B cell (primary cell): ENCODE measurements around the gene BBX. TPM values are rescaled to one million over a fixed set of nuclear protein-coding genes. Genes with fewer than 3 reads are reported as not detected.
A peak's percentile ranks its signal among the peaks of the same experiment; 100 is the strongest.

Experiments used
- ATAC-seq: fragments of 200-7000 bp; cut with Tn5 transposase; one replicate; pipeline ENCODE4 v1.10.0; 2021; ENCODE audit warnings: low read depth, mild to moderate bottlenecking, moderate number of reproducible peaks, moderate library complexity
- CTCF ChIA-PET: fragments of 350-600 bp; sonication (Branson Sonifier 250); formaldehyde crosslinking; loops from one replicate; lab custom pipeline; 2021; ENCODE audit warnings: antibody characterized with exemption, inconsistent platforms; lab: Charles Lee
- POLR2A ChIA-PET: fragments of 350-600 bp; sonication (Branson Sonifier 250); formaldehyde crosslinking; loops from one replicate; lab custom pipeline; 2021; ENCODE audit warnings: antibody characterized with exemption; lab: Charles Lee
- DNase-seq: peaks from one replicate; pipeline ENCODE4 v3.0.0; 2013
- H2AFZ ChIP-seq: 2 replicates; pipeline ENCODE4 v1.6.1; 2012; ENCODE audit warnings: mild to moderate bottlenecking, low read depth, low read length; ENCODE audit not compliant: insufficient read depth, poor library complexity, severe bottlenecking
- H3K27ac ChIP-seq, 2 donors: 1 replicate in 1 of 2; 2 replicates in 1 of 2; pipeline ENCODE4 v1.5.1; 2012 to 2013; ENCODE audit warnings: low read length in 2 of 2, mild to moderate bottlenecking in 2 of 2, moderate library complexity in 1 of 2
- H3K27me3 ChIP-seq, 4 experiments: fragments of 200-600 bp in 1 of 4; sonication (generic) in 1 of 4; replicated peaks in 1 of 4; 1 replicate in 2 of 4; 2 replicates in 2 of 4; pipeline versions ENCODE4 v1.6.1 to v1.7.0; 2013 to 2016; ENCODE audit warnings: low read length in 3 of 4, mild to moderate bottlenecking in 2 of 4, mixed read lengths in 1 of 4, moderate library complexity in 1 of 4; ENCODE audit not compliant: insufficient read depth in 4 of 4, control insufficient read depth in 3 of 4; ENCODE audit errors: control extremely low read depth in 1 of 4
- H3K36me3 ChIP-seq, 2 experiments: replicated peaks in 1 of 2; 1 replicate in 1 of 2; 2 replicates in 1 of 2; pipeline versions ENCODE4 v1.6.1 to v1.7.1; 2013; ENCODE audit warnings: low read length in 1 of 2; ENCODE audit not compliant: insufficient read depth in 2 of 2, control insufficient read depth in 1 of 2; ENCODE audit errors: control extremely low read depth in 1 of 2, extremely low read depth in 1 of 2
- H3K4me1 ChIP-seq, 2 donors: fragments of 200-600 bp in 1 of 2; sonication (generic) in 1 of 2; 1 replicate in 1 of 2; 2 replicates in 1 of 2; pipeline versions ENCODE4 v1.5.1 to v1.6.1; 2013 to 2017; ENCODE audit warnings: low read length in 2 of 2; ENCODE audit not compliant: control insufficient read depth in 2 of 2, insufficient read depth in 2 of 2
- H3K4me2 ChIP-seq: replicated peaks from 2 replicates; pipeline ENCODE3; 2012; ENCODE audit warnings: mild to moderate bottlenecking, low read depth, low read length; ENCODE audit not compliant: poor library complexity, severe bottlenecking
- H3K4me3 ChIP-seq, 5 experiments: fragments of 200-600 bp in 1 of 5; sonication (generic) in 1 of 5; 1 replicate in 3 of 5; 2 replicates in 2 of 5; pipeline versions ENCODE4 v1.5.1 to v1.7.0; 2011 to 2016; ENCODE audit warnings: low read length in 4 of 5, mild to moderate bottlenecking in 4 of 5, low read depth in 2 of 5, control low read depth in 1 of 5, moderate library complexity in 1 of 5; ENCODE audit not compliant: insufficient read depth in 1 of 5; ENCODE audit errors: control extremely low read depth in 1 of 5, extremely low read depth in 1 of 5
- H3K79me2 ChIP-seq: fragments of 200-600 bp; sonication (generic); one replicate; pipeline ENCODE4 v1.6.0; 2016; ENCODE audit warnings: low read length; ENCODE audit not compliant: control insufficient read depth, insufficient read depth
- H3K9ac ChIP-seq: fragments of 200-600 bp; sonication (generic); 2 replicates; pipeline ENCODE4 v1.6.1; 2017; ENCODE audit warnings: mild to moderate bottlenecking, low read length, moderate library complexity
- H3K9me3 ChIP-seq, 3 donors: one replicate each; pipeline versions ENCODE4 v1.6.1 to v1.7.1; 2013; ENCODE audit warnings: low read length in 2 of 3; ENCODE audit not compliant: control insufficient read depth in 2 of 3, insufficient read depth in 1 of 3; ENCODE audit errors: control extremely low read depth in 1 of 3
- H4K20me1 ChIP-seq: 2 replicates; pipeline ENCODE4 v1.6.0; 2012; ENCODE audit warnings: mild to moderate bottlenecking, low read length; ENCODE audit not compliant: insufficient read depth, control insufficient read depth, poor library complexity, severe bottlenecking
- H3K27ac Mint-ChIP-seq: one replicate; pipeline ENCODE4 v1.8.0; 2021; ENCODE audit warnings: mixed read lengths
- H3K27me3 Mint-ChIP-seq: one replicate; pipeline ENCODE4 v1.8.0; 2021; ENCODE audit warnings: mixed read lengths
- H3K4me1 Mint-ChIP-seq: one replicate; pipeline ENCODE4 v1.8.0; 2021; ENCODE audit warnings: mixed read lengths
- H3K4me3 Mint-ChIP-seq: one replicate; pipeline ENCODE4 v1.8.0; 2021; ENCODE audit warnings: mixed read lengths
- H3K9me3 Mint-ChIP-seq: one replicate; pipeline ENCODE4 v1.8.0; 2022; ENCODE audit warnings: mixed read lengths; ENCODE audit not compliant: insufficient read depth
- EZH2 ChIP-seq: IDR thresholded peaks from 2 replicates; pipeline ENCODE4 v1.6.1; 2012; ENCODE audit warnings: borderline replicate concordance, low read depth, mild to moderate bottlenecking, moderate library complexity, low read length; ENCODE audit not compliant: insufficient read depth, poor library complexity, severe bottlenecking
- WGBS: methylation state at CpG from one replicate; pipeline ENCODE4 v1.1.5; 2013; ENCODE audit warnings: missing lambda C conversion rate; ENCODE audit not compliant: insufficient coverage; 5-methylcytosine and 5-hydroxymethylcytosine counted together
- intact Hi-C: fragments of 100-400 bp; cut with micrococcal nuclease; formaldehyde crosslinking; loops from one replicate; pipeline ENCODE4 v1.10.0; 2022
- polyA plus RNA-seq: library from polyadenylated mRNA; depleted of rRNA; stranded (reverse); fragments of >200 nt; gene quantifications from 2 replicates; pipeline ENCODE4 v1.2.3, GENCODE V29; 2012
- total RNA-seq, 2 donors: library from RNA; stranded (reverse); fragments of 120-200 nt in 1 of 2; gene quantifications; 1 replicate in 1 of 2; 2 replicates in 1 of 2; pipeline versions ENCODE4 v1.2.3 to v1.2.4, GENCODE V29; 2013 to 2022
- TF ChIP-seq, protein P1 (sequence below): fragments of 200-600 bp; IDR thresholded peaks from one replicate; pipeline ENCODE4 v1.8.0; 2022; ENCODE audit warnings: antibody characterized with exemption, mild to moderate bottlenecking

BBX gene
- total and polyA plus RNA-seq, 2 donors (not counting 1 experiment from before 2014, with no cell fraction given) = 27.8 to 133 TPM

- H3K27ac ChIP-seq = no peak overlapping the region
- POLR2A ChIA-PET = no interaction called here
Observed at GRCh38 chr3:107654218-107654617, 131.5 kb downstream of the BBX start.

DNA sequence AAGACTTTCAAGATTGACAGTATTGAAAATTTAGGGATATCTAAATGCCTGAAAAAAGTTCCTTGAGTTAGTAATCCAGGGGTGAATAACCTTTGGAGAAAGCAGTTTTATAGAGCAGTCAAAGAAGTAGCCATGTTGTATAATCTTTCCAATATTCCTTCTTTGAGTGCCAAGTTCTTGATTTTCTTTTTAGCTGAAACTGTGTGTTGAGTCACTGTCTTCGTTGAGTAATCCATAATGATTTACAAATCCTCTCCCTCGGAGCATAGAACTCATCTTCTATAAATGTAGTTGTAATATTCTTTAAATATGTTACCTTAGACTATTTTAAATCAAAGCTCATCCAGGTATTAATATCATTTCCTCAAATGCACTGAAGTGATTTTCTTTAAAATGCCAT lies 135.2 kb downstream of the BBX start:
- ChIA-PET POLR2A (no interaction called here), CTCF (interaction anchor here (5.6 to 10.1 kb wide), 2 partner anchors 18 to 82 kb away, joined by 69 to 113 read pairs; no protein-coding TSS in a partner anchor)
- H3K9me3 Mint-ChIP-seq = no peaks in the 10 kb centered on the region
- peaks cover 18% of the 10 kb centered on the region for H3K79me2 ChIP-seq
- WGBS = no CpG with 5 or more reads among the region's 2 CpGs
- peak overlapping the region; percentile 53 for H3K27ac Mint-ChIP-seq
- no peak overlapping the region for H3K9ac ChIP-seq
- no peak for TF ChIP-seq EZH2
- TF ChIP-seq, protein P1, sequence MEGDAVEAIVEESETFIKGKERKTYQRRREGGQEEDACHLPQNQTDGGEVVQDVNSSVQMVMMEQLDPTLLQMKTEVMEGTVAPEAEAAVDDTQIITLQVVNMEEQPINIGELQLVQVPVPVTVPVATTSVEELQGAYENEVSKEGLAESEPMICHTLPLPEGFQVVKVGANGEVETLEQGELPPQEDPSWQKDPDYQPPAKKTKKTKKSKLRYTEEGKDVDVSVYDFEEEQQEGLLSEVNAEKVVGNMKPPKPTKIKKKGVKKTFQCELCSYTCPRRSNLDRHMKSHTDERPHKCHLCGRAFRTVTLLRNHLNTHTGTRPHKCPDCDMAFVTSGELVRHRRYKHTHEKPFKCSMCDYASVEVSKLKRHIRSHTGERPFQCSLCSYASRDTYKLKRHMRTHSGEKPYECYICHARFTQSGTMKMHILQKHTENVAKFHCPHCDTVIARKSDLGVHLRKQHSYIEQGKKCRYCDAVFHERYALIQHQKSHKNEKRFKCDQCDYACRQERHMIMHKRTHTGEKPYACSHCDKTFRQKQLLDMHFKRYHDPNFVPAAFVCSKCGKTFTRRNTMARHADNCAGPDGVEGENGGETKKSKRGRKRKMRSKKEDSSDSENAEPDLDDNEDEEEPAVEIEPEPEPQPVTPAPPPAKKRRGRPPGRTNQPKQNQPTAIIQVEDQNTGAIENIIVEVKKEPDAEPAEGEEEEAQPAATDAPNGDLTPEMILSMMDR = no peak
- intact Hi-C loops = loop anchor here (1.0 kb wide), 1 partner anchor 423 kb away; no protein-coding TSS in a partner anchor
- no peaks in the 10 kb centered on the region for H3K9me3 ChIP-seq
- no peak overlapping the region for H2AFZ ChIP-seq
- no peaks in the 10 kb centered on the region for H3K27me3 ChIP-seq
- H3K4me1 Mint-ChIP-seq = peaks cover 28% of the 10 kb centered on the region
- H3K4me2 ChIP-seq = no peak overlapping the region
- no peaks in the 10 kb centered on the region for H3K27me3 Mint-ChIP-seq
- no peak for ATAC-seq
- H3K36me3 ChIP-seq = no peaks in the 10 kb centered on the region
- H3K4me3 ChIP-seq = no peak overlapping the region
- DNase-seq = no peak
- peak overlapping the region in 1 of 2 donors; percentile 46 for H3K27ac ChIP-seq
- H3K4me1 ChIP-seq = peaks cover 8% of the 10 kb centered on the region in 2 donors
- no peaks in the 10 kb centered on the region for H4K20me1 ChIP-seq
- H3K4me3 Mint-ChIP-seq = no peak overlapping the region

More at GRCh38 chr3:107654218-107654617, 131.5 kb downstream of the BBX start:
- WGBS = no CpG with 5 or more reads among the region's 1 CpG
- Histone ChIP-seq H3K27me3 (no peaks in the 10 kb centered on the region), H3K36me3 (peaks cover 0 to 1% of the 10 kb centered on the region in 2 experiments), H2AFZ (no peak overlapping the region), H3K9me3 (no peaks in the 10 kb centered on the region), H3K4me2 (no peak overlapping the region), H3K4me1 (peaks cover 0 to 5% of the 10 kb centered on the region in 2 donors), H3K79me2 (peaks cover 9% of the 10 kb centered on the region), H3K9ac (no peak overlapping the region), H3K4me3 (no peak overlapping the region), H4K20me1 (no peaks in the 10 kb centered on the region)
- H3K27ac Mint-ChIP-seq = no peak overlapping the region
- H3K27me3 Mint-ChIP-seq = no peaks in the 10 kb centered on the region
- CTCF ChIA-PET = no interaction called here
- no peak for DNase-seq
- no peak for ATAC-seq
- no peaks in the 10 kb centered on the region for H3K9me3 Mint-ChIP-seq
- intact Hi-C loops = no loop called here
- peaks cover 26% of the 10 kb centered on the region for H3K4me1 Mint-ChIP-seq
- TF ChIP-seq, protein P1 = no peak
- TF ChIP-seq EZH2 = no peak
- H3K4me3 Mint-ChIP-seq = no peak overlapping the region
